Eye (tissue), 1 donor: Measurements from ENCODE around the gene SOX18.
"Not testable (repeated sequence)": the region's sequence is repeated elsewhere in the genome, so short reads cannot be mapped to it uniquely, and the experiment has no call there.

Experiments
- DNase-seq: peaks from one replicate; pipeline ENCODE4 v3.0.0-alpha.2; 2015

SOX18 gene

DNA sequence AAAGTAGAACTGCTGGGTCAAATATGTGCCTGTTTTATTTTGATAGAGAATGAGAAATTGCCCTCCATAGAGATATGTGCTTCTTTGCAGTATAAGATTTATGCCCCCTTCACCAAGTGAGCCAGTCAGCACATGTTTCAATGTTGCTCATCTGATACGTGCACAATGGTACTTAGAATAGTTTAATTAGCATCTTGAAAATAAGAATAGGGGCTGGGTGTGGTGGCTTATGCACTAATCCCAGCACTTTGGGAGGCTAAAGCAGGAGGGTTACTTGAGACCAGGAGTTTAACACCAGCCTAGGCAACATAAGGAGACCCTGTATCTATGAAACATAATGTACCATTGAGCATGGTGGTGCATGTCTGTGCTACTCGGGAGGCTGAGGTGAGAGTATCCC lies 33.8 kb downstream of the SOX18 start:
- no peak for DNase-seq

DNA sequence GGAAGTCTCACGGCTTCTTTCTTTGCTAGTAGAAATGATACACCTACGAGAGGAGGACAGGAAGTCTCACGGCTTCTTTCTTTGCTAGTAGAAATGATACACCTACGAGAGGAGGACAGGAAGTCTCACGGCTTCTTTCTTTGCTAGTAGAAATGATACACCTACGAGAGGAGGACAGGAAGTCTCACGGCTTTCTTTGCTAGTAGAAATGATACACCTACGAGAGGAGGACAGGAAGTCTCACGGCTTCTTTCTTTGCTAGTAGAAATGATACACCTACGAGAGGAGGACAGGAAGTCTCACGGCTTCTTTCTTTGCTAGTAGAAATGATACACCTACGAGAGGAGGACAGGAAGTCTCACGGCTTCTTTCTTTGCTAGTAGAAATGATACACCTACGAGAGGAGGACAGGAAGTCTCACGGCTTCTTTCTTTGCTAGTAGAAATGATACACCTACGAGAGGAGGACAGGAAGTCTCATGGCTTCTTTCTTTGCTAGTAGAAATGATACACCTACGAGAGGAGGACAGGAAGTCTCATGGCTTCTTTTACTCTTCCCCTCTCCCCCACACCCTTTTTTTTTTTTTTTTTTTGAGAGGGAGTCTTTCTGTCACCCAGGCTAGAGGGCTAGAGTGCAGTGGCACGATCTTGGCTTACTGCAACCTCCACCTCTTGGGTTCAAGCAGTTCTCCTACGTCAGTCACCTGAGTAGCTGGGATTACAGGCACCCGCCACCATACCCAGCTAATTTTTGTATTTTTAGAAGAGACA lies 36.9 kb downstream of the SOX18 start:
- DNase-seq: not testable (repeated sequence)

GRCh38 chr20:64011366-64011779 lies 38.1 kb downstream of the SOX18 start:
- DNase-seq: no peak

GRCh38 chr20:64010711-64011237 lies 38.7 kb downstream of the SOX18 start:
- DNase-seq: no peak

GRCh38 chr20:64009811-64010387 lies 39.5 kb downstream of the SOX18 start:
- DNase-seq: no peak

DNA sequence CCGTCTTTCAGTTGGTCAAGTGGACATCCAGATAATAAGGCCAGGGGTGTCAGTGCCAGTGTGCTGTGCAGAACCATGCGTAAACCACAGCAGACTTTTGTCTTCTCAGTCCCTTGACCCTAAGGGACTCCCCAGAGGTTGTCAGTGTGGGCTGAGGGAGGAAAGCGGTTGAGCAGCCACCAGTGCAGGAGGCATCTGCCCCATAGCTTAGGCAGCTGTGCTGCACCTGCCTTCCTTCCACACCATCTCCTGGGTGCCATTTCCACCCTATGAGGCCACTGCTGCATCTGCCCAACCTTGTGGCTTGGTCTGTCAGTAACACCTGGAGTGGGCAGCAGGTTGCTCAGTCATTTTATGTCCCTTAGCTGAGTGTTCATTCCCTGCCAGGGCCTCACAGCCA lies 42.5 kb downstream of the SOX18 start:
- no peak for DNase-seq

- no peak for DNase-seq
Observed at GRCh38 chr20:64006490-64006889, 42.9 kb downstream of the SOX18 start.

DNA sequence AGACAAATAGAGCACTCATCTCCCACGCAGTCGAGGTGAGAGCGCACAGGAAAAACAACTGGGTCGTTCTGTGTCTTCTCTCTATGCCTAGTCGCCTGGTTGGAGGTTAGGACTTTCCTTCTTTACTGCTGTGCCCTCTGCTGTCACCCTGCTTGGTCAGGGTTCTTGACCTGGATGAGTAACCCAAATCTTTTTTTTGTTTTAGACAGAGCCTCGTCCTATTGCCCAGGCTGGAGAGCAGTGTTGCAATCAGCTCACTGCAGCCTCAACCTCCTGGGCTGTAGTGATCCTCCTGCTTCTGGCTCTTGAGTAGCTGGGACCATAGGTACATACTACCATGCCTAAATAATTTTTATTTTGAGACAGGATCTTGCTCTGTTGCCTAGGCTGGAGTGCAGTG lies 44.0 kb downstream of the SOX18 start:
- DNase-seq: no peak

GRCh38 chr20:64003960-64004725 lies 45.3 kb downstream of the SOX18 start:
- DNase-seq: no peak

GRCh38 chr20:64001607-64002011 lies 47.8 kb downstream of the SOX18 start:
- DNase-seq: no peak

GRCh38 chr20:64000906-64001305 lies 48.5 kb downstream of the SOX18 start:
- DNase-seq: no peak
